Measurements from ENCODE around the gene AGO1.
"Not testable (repeated sequence)": the region's sequence is repeated elsewhere in the genome, so short reads cannot be mapped to it uniquely, and the experiment has no call there.

The AGO1 gene

GRCh38 chr1:35866991-35867390 lies 16.0 kb upstream of the AGO1 start:
- no peaks in the 10 kb centered on the region for H3K36me3 ChIP-seq
- H3K9me3 ChIP-seq, result no peaks in the 10 kb centered on the region
- no peaks in the 10 kb centered on the region for H3K4me1 ChIP-seq
- no peak overlapping the region for H3K27ac ChIP-seq
- TF ChIP-seq CTCF (IDR thresholded peaks at IDR 0.05), result no peak
- no peak overlapping the region for H3K4me3 ChIP-seq
- H3K27me3 ChIP-seq, result no peaks in the 10 kb centered on the region
- no peak for DNase-seq
- intact Hi-C loops (cut with DNase I; ENCODE audit: low total_unique reads), result no loop called here

GRCh38 chr1:35869245-35869950 lies 13.6 kb upstream of the AGO1 start:
- H3K4me3 ChIP-seq; H3K27ac ChIP-seq; DNase-seq; H3K9me3 ChIP-seq; intact Hi-C loops (cut with DNase I; ENCODE audit: low total_unique reads); H3K27me3 ChIP-seq; H3K4me1 ChIP-seq; H3K36me3 ChIP-seq: not testable (repeated sequence)

GRCh38 chr1:35870651-35871309 lies 12.2 kb upstream of the AGO1 start:
- Histone ChIP-seq H3K27ac (no peak overlapping the region), H3K27me3 (no peaks in the 10 kb centered on the region), H3K4me1 (no peaks in the 10 kb centered on the region), H3K4me3 (no peak overlapping the region), H3K9me3 (no peaks in the 10 kb centered on the region), H3K36me3 (no peaks in the 10 kb centered on the region)
- no peak for TF ChIP-seq CTCF (IDR thresholded peaks at IDR 0.05)
- DNase-seq, result no peak
- intact Hi-C loops (cut with DNase I; ENCODE audit: low total_unique reads), result no loop called here

GRCh38 chr1:35873243-35873750 lies 9.7 kb upstream of the AGO1 start:
- intact Hi-C loops (cut with DNase I; ENCODE audit: low total_unique reads), result no loop called here
- Histone ChIP-seq H3K4me3 (no peak overlapping the region), H3K27ac (no peak overlapping the region), H3K4me1 (no peaks in the 10 kb centered on the region), H3K9me3 (no peaks in the 10 kb centered on the region), H3K36me3 (no peaks in the 10 kb centered on the region), H3K27me3 (no peaks in the 10 kb centered on the region)
- no peak for DNase-seq
- no peak for TF ChIP-seq CTCF (IDR thresholded peaks at IDR 0.05)

- intact Hi-C loops (cut with DNase I; ENCODE audit: low total_unique reads); H3K4me3 ChIP-seq; H3K27ac ChIP-seq; H3K36me3 ChIP-seq; H3K9me3 ChIP-seq; H3K27me3 ChIP-seq; DNase-seq; H3K4me1 ChIP-seq: not testable (repeated sequence)
Observed at GRCh38 chr1:35874115-35874514, 8.9 kb upstream of the AGO1 start.

GRCh38 chr1:35876988-35877387 lies 6.0 kb upstream of the AGO1 start:
- intact Hi-C loops (cut with DNase I; ENCODE audit: low total_unique reads), result no loop called here
- Histone ChIP-seq H3K9me3 (no peaks in the 10 kb centered on the region), H3K4me3 (no peak overlapping the region), H3K27ac (no peak overlapping the region), H3K4me1 (no peaks in the 10 kb centered on the region), H3K36me3 (no peaks in the 10 kb centered on the region), H3K27me3 (no peaks in the 10 kb centered on the region)
- DNase-seq, result no peak
- no peak for TF ChIP-seq CTCF (IDR thresholded peaks at IDR 0.05)
